GM19240 (cell line): ENCODE data around the gene PPP1R9B.

Experiments used
- DNase-seq: peaks from one replicate; pipeline ENCODE4 v3.0.0; 2011; ENCODE audit warnings: low spot score; ENCODE audit not compliant: insufficient read length

The PPP1R9B gene

DNA sequence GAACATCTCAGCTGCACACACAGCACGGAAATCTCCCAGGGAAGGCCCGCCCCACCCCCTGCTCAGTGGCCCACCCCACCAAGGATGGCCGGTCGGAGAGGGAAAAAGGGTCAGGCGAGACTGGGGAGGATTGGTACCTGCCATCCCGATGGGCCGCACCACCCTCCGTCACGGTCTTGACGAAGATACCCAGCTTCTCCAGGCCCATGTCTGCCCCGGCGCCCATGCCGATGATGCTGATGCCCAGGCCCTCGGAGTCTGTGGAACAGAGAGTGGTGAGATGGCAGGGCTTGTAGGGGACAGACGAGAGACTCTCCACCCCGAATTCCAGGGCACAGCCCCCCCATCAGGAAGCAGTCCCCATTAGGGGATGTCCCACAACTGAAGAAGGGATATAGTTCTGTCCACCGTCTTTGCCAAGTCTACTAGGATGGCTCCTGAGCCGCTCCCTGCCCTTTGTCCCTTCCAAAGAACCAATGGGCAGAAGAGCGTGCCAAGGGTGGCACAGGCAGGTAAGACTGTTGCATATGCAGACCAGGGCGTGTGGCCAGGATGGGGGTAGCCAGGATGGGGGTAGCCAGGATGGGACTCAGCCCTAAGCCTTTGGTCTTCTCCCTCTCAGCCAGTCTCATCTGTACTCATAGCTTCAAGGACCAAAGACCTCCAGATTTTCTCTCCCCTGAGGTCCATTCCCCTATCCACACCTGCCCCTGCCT lies 6.9 kb downstream of the PPP1R9B start:
- no peak for DNase-seq

GRCh38 chr17:50141745-50142110 lies 8.7 kb downstream of the PPP1R9B start:
- no peak for DNase-seq

DNA sequence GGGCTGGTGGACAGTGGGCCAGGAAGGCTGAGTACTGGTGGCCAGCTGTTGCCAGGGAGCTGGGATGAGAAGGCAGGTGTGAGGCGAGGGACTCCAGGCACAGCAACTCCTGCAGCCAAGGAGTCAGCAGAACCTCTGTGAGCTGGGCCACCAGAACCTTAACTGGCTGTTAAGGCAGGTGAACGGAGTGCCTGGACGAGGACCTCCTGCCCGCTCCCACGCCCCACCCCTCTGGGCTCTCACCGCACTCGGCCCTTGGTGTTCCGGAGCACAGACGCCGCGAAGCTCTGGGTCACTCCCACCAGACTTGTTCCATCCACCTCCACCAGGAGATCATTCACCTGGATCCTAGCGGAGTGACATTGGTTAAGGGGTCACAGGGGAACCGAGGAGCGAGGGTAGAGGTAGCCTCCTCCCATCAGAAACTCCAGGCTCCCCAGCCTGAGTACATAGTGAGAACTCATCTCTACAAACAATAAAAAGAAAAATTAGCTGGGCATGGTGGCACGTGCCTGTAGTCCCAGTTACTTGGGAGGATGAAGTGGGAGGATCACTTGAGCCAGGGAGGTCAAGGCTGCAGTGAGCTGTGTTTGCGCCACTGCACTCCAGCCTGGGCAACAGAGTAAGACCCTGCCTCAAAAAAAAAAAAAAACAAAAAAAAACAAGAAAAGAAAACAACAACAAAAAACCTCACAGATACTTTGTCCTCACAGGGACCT lies 9.3 kb downstream of the PPP1R9B start:
- no peak for DNase-seq

DNA sequence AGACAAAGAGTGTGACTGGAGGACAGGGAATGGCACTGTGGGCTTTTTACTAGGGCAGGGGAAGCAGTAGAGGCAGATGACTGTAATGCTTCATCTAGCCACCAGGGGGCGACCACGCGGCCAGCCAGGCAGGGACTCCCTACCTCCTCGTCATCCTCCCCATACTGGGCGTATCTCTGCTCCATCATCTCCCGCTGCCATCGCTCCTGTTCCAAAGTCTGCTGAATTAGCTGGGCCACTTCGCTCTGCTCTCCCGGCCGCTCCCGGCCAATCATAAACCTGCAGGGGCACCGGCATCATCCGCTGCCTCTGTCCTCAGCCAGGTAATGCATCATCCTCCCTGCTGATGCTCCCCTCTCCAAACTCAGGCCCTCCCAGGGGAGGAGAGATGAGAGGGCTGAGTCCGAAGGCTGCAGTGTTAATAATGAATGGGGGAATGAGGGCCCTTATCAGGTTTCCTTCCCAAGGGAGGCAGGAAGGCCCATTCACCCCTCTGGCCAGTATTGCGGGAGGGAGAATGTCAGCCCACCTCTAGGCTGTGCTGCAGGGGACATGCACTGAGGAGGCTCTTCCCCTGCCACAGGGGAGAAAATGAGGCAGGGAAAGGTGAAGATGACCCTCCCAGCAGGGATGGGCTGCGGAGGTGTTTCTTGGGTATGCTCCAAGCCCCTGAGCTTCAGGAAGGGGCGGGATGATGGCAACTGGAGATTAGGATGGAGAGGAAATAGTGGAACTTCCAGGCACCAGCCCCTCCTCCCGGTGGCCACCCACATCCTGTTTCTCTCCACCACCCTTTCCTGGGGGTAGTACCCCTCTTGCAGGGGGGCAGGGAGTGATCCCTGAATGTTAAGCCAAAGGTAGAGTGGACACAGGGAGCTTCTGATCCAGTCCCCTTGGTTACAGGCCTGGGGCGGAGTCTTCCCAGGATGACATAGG lies 10.3 kb downstream of the PPP1R9B start:
- peak; percentile 85 for DNase-seq

GRCh38 chr17:50139185-50139783 lies 11.2 kb downstream of the PPP1R9B start:
- DNase-seq, result no peak

DNA sequence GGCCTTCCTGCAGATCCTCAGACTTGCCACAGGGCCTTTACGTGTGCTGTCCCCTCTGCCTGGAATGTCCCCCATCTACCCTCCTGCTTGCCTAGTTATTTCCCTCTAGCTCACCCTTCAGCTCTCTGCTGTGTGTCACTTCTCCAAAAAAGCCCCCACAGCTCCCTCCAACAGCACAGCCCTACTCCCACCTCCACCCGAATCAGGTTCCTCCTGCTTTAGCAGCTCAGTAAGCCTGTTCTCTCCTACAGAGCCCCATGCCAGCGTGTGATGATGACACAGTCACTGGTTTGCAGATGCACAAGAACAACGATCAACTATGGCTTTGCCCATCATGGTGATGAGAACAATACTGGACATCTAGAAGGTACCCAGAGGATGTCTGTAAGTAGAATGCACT lies 13.4 kb downstream of the PPP1R9B start:
- no peak for DNase-seq

DNA sequence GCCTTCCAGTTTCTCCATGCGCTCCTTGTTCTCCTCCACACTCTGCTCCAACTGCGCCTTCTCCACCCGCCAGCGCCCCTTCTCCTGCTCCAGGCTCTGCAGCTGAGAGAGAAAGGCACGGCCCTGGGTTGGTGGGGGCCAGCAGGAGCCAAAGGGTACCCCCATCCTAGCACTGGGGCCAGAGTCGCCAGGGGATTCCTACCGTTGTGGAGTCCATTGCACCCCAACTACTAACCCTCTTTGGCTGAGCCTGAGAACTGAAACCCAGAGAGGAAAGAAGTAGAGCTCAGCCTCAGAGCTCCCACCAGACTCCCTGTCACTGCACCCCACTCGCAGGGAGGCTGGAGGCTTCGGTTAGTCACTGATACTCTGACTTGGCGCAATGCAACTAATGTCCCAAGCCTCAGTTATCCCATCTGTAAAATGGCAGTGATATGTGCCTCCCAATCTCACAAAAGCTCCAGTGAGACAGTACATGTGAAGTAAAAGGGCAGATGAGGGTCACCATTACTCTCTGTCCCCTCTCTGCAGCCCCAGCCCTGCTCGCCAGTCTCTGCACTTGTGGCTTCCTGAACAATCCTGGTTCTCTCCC lies 14.3 kb downstream of the PPP1R9B start:
- DNase-seq, result no peak

DNA sequence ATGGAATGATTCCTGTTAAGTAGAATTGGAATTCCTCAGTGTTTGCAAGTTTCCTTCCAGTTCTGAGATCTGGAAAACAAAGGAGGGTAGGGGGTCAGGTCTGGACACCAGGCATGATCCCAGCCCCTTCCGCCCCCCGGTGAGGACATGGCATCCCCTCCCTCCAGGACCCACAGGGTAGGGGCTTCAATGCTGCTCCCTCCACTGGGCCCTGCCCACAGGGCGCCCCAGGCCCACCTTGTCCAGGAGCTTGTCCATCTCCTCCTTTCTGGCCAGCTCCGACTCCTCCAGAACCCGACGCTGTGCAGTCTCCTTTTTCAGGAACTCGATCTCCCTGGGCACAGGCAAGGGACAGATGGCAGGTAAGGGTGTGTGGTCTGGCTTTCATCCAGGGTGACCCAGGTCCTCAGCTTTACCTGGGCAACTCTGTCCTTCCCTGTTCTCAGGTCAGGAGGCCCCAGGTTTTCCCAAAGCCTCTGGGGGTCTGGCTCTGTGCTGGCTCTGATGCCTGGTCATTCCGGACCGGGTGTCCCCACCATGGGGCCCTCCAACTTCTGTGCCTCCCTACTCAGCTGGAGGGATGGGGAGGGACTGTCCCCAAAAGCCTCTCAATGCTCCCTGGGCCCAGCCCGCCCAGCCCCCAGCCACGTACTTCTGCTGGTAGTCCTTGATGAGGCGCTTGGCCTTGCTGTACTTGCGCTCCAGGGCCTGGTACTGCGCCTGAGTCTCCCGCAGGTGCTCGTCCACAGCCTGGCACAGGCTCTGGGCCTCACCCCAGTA lies 15.0 kb downstream of the PPP1R9B start:
- no peak for DNase-seq

DNA sequence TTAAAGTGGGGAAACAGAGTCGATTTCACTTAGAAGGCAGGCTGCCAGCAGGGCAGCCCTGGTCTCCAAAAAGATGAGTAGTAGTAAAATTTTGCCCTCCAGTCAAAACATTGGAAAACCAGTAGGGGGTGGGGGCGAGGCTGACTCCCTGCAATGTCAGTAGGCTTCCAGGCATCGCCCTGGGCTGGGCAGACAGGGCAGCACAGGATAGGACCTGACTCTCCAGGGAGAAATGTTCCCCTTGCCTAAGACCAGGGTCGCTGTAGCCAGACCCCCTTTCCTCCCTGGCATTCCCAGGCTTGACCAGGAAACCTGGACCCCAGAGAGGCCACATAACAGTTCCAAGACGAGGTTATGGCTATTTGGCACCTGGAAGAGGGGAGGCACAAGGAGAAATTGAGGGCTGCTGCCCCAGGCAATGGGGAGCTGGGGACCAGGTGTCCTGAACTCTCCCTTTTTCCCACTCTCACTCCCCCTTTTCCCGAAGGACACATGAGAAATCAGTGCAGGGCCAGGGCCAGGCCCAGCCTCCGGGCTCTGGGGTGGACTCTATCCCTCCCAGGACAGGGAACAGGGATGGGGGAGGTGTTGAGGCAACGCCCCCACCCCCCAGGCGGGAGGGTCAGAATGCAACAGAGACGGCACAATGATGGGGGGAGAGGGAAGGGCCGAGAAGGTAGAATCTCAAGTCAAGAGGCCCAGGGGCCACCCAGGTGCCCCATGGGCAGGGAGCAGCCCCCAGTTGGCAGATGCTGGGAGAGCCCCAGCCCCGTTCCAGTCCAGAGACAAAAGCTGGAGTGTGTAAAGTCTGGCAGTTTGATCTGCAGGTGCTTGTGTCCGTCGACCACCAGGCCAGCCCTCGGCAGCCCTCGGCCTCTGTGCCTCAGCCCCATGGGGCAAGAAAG lies 16.0 kb downstream of the PPP1R9B start:
- DNase-seq, result no peak

DNA sequence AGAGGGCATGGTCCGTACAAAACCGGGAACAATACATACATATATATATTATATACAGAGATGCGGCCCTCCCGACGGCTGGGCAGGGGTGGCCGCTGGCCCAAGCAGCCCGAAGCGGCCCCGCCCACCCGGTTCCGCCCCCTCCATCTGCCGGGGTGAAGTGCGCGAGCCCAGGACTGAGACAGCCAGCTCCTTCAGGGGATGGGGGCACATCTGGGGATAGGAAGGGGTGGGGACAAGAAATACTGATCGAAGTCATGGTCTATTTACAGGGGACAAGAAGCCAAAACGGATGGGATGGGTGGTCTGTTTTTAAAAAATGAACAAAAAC lies 16.7 kb downstream of the PPP1R9B start:
- no peak for DNase-seq

- DNase-seq, result no peak
These were observed 17.3 kb downstream of the PPP1R9B start for GRCh38 chr17:50133028-50133768.

DNA sequence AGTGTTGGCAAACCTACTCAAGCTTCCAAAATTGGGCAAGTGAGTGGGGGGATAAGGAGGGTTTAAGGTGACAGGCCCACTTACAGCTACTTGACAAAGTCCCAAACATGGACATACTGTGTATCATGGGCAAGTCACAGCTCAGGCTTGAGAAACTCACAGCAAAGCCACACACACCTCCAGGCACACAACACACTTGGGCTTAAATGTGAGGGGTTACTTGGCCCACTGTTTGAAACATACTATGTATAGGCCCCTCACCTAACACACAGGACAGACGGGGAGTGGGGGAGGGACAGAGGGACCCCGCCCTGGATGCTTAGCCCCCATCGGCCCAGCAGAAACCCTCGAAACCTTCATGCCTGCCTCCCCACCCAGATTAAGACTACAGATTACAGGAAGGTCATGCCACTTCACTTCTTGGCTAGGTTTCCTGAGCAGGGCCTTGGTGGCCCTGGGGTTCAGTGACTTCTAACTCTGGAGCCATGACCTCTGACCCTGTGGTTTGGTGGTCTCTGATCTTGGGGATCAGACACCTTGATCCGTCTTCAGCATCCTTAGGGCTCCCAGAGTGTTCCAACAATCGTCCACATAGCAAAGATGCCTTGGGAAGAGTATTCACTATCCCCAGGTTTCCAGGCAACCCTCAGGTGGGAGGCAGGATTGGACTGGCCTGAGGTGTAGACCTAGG lies 18.2 kb downstream of the PPP1R9B start:
- DNase-seq, result no peak

DNA sequence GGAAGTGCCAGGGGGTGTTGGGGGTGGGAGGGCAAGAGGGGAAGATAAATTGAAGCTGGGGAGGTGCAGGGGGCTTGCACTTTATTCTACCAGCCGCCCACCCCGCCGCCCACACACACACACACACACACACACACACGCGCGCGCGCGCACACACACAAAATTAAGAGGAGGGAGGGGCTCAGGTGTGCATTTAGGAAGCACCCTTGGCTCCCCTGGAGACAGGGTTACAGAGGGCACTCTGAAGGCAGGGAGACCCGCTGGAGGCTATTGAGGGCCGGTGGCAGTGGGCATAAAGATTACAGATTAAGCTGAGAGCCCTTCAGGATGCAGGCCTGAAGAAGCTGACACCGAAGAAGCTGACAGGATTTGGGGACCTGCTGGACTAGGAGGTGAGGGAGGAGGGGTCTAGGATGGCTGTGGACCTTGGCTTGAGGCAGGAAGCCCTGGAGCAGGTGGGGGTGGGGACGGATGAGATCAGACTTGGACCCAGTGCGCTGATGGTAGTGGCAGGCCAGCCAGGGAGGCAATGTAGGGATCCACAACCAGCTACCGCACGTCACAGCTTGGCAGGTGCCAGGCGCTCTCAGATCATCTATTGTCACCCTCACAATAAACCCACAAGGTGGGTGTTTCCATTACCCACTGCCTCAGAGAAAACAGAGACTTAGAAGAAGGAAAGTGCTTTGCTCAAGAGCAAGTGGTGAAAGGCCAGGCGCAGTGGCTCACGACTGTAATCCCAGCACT lies 19.7 kb downstream of the PPP1R9B start:
- no peak for DNase-seq

GRCh38 chr17:50129728-50130558 lies 20.5 kb downstream of the PPP1R9B start, which contains the start of gene SAMD14:
Gene SAMD14 (minus strand): TSS chr17:50130160. CDS start chr17:50124959, 5,201 bp downstream.
- no peak for DNase-seq

DNA sequence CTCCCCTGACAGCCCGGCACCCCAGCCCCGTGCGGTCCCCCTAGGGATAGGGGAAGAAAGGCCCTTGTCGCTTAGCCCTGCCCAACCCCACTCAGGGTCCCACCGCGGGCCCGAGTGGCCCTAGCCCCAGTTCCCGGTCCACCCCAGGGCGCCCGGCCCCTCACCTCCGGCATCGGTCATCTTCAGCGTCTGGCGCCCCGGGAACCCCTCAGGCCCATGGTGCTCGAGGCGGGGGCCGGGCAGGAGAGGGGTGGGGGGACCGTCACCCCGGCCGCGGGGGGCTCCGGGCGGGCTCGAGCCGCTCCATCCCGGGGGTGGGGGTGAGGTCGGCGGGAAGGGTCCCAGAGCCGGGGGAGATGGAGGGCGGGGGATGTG lies 21.1 kb downstream of the PPP1R9B start:
- DNase-seq, result no peak
